Neural cell (in vitro differentiated cells): ENCODE measurements around the gene ROBO1. TPM values are rescaled to one million over a fixed set of nuclear protein-coding genes. Genes with fewer than 3 reads are reported as not detected.
A peak's percentile ranks its signal among the peaks of the same experiment; 100 is the strongest.

Experiments used
- H2AFZ ChIP-seq: fragments of 200-600, 300-800 bp; sonication (generic), shearing (Covaris generic); 2 replicates; pipeline ENCODE4 v1.6.0; 2014; ENCODE audit warnings: low read depth, mild to moderate bottlenecking, antibody characterized with exemption, low read length, moderate library complexity
- H3F3A ChIP-seq: fragments of 200-600 bp; shearing (Covaris generic); 2 replicates; pipeline ENCODE4 v1.6.1; 2016; ENCODE audit warnings: mild to moderate bottlenecking, moderate library complexity, mixed read lengths, antibody characterized with exemption, low read length; ENCODE audit not compliant: insufficient read depth, poor library complexity, severe bottlenecking
- H3K27ac ChIP-seq: fragments of 200-600, 300-800 bp; sonication (generic), shearing (Covaris generic); 2 replicates; pipeline ENCODE4 v1.5.1; 2014; ENCODE audit warnings: mild to moderate bottlenecking, low read length, moderate library complexity
- H3K27me3 ChIP-seq: fragments of 300-800, 200-600 bp; sonication (generic), shearing (Covaris generic); 2 replicates; pipeline ENCODE4 v1.6.0; 2014; ENCODE audit warnings: mild to moderate bottlenecking, low read depth, low read length, moderate library complexity; ENCODE audit not compliant: insufficient read depth
- H3K36me3 ChIP-seq: fragments of 300-800, 200-600 bp; sonication (generic), shearing (Covaris generic); 2 replicates; pipeline ENCODE4 v1.5.1; 2014; ENCODE audit warnings: mild to moderate bottlenecking, antibody characterized with exemption, low read length, moderate library complexity; ENCODE audit not compliant: insufficient read depth
- H3K4me2 ChIP-seq: fragments of 300-800, 200-600 bp; sonication (generic), shearing (Covaris generic); 2 replicates; pipeline ENCODE4 v1.6.0; 2014; ENCODE audit warnings: mild to moderate bottlenecking, low read length
- H3K4me3 ChIP-seq: fragments of 300-800, 200-600 bp; sonication (generic), shearing (Covaris generic); 2 replicates; pipeline ENCODE4 v1.5.1; 2014; ENCODE audit warnings: mild to moderate bottlenecking, low read length, moderate library complexity
- H3K79me2 ChIP-seq: fragments of 200-600 bp; shearing (Covaris generic); replicated peaks from 2 replicates; pipeline ENCODE4 v1.6.0; 2014; ENCODE audit warnings: mild to moderate bottlenecking, low read length, moderate library complexity; ENCODE audit not compliant: insufficient read depth
- H3K9ac ChIP-seq: fragments of 300-800, 200-600 bp; sonication (generic), shearing (Covaris generic); 2 replicates; pipeline ENCODE4 v1.6.1; 2016; ENCODE audit warnings: mild to moderate bottlenecking, low read length, mixed read lengths
- H3K9me2 ChIP-seq: fragments of 200-600 bp; shearing (Covaris generic); 2 replicates; pipeline ENCODE4 v1.6.1; 2016; ENCODE audit warnings: mild to moderate bottlenecking, low read length, mixed read lengths; ENCODE audit not compliant: insufficient read depth
- H3K9me3 ChIP-seq: fragments of 200-600, 300-800 bp; sonication (generic), shearing (Covaris generic); 2 replicates; pipeline ENCODE4 v1.6.1; 2016; ENCODE audit warnings: mild to moderate bottlenecking, mixed run types, low read length, moderate library complexity, mixed read lengths
- H4K20me1 ChIP-seq: fragments of 200-600 bp; shearing (Covaris generic); 2 replicates; pipeline ENCODE4 v1.6.1; 2016; ENCODE audit warnings: mild to moderate bottlenecking, mixed run types; ENCODE audit not compliant: insufficient read depth
- EP300 ChIP-seq: fragments of 450-650 bp; conservative IDR thresholded peaks from 2 replicates; pipeline ENCODE4 v1.6.1; 2014; ENCODE audit warnings: antibody characterized with exemption, mild to moderate bottlenecking, moderate library complexity; ENCODE audit not compliant: poor library complexity, severe bottlenecking
- EZH2 ChIP-seq: fragments of 200-600, 300-800 bp; shearing (Covaris generic), sonication (generic); IDR thresholded peaks from 2 replicates; pipeline ENCODE4 v1.6.1; 2014; ENCODE audit warnings: antibody characterized with exemption, low read length, borderline replicate concordance, mild to moderate bottlenecking; ENCODE audit not compliant: insufficient read depth, poor library complexity, severe bottlenecking
- MXI1 ChIP-seq: fragments of 450-650 bp; conservative IDR thresholded peaks from 2 replicates; pipeline ENCODE4 v1.6.1; 2014; ENCODE audit warnings: antibody characterized with exemption, mild to moderate bottlenecking; ENCODE audit not compliant: poor library complexity, severe bottlenecking
- POLR2AphosphoS5 ChIP-seq: IDR thresholded peaks from 2 replicates; pipeline ENCODE4 v1.6.1; 2012
- RAD21 ChIP-seq: fragments of 450-650 bp; conservative IDR thresholded peaks from 2 replicates; pipeline ENCODE4 v1.6.1; 2014; ENCODE audit warnings: antibody characterized with exemption, mild to moderate bottlenecking, moderate library complexity
- REST ChIP-seq: IDR thresholded peaks from 2 replicates; pipeline ENCODE4 v1.6.1; 2012; ENCODE audit warnings: borderline replicate concordance
- SMC3 ChIP-seq: fragments of 450-650 bp; conservative IDR thresholded peaks from 2 replicates; pipeline ENCODE4 v1.6.1; 2014; ENCODE audit warnings: antibody characterized with exemption, mild to moderate bottlenecking, moderate library complexity; ENCODE audit not compliant: poor library complexity
- TAF1 ChIP-seq: IDR thresholded peaks from 2 replicates; pipeline ENCODE4 v1.6.1; 2012; ENCODE audit warnings: low read depth
- polyA plus RNA-seq: library from polyadenylated mRNA; depleted of rRNA; stranded (reverse); fragments of >200 nt; gene quantifications from 2 replicates; pipeline ENCODE4 v1.2.3, GENCODE V29; 2014
- TF ChIP-seq, protein P1 (sequence below): fragments of 450-650 bp; IDR thresholded peaks from 2 replicates; pipeline ENCODE4 v1.5.1; 2014; ENCODE audit warnings: antibody characterized with exemption, mild to moderate bottlenecking, moderate library complexity; ENCODE audit not compliant: poor library complexity, severe bottlenecking

The ROBO1 gene
- polyA plus RNA-seq, 1 donor from 2014 or later: 183 TPM

DNA sequence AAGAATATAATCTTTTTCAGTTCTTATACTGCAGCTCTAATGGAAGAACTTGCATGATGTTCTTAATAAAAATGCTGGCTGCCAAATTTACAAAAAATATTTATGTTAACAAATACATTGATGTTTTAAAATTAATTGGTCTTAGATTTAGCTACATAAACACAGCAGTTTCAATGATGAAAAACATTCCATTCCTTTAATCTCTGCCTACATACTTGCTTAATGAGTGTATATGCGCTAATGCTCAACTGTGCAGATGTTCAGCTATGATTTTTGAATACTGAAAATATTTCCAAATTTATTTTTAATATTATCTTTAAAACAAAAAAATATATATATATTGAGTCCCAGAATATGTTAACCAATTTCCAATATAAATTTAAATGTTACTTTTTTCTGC is 867.4 kb downstream of the ROBO1 start:
- Histone ChIP-seq H2AFZ (no peak overlapping the region), H3K9me2 (no peaks in the 10 kb centered on the region), H3K4me2 (peak overlapping the region; percentile 70), H4K20me1 (no peaks in the 10 kb centered on the region), H3K27ac (peak overlapping the region; percentile 70), H3K4me3 (peak overlapping the region; percentile 39), H3K27me3 (no peaks in the 10 kb centered on the region), H3K9ac (peak overlapping the region; percentile 15), H3K79me2 (peaks cover 24% of the 10 kb centered on the region), H3K36me3 (no peaks in the 10 kb centered on the region), H3F3A (no peaks in the 10 kb centered on the region), H3K9me3 (no peaks in the 10 kb centered on the region)
- TF ChIP-seq RAD21 (no peak), POLR2AphosphoS5 (no peak), MXI1 (no peak), SMC3 (no peak), EP300 (no peak), TAF1 (no peak), EZH2 (no peak), REST (no peak)

- Histone ChIP-seq H3K36me3 (no peaks in the 10 kb centered on the region), H3K9ac (no peak overlapping the region), H3K27ac (no peak overlapping the region), H3K27me3 (no peaks in the 10 kb centered on the region), H3K9me2 (no peaks in the 10 kb centered on the region), H3K79me2 (peaks cover 40% of the 10 kb centered on the region), H2AFZ (no peak overlapping the region), H3F3A (no peaks in the 10 kb centered on the region), H3K4me3 (no peak overlapping the region), H3K9me3 (no peaks in the 10 kb centered on the region), H3K4me2 (no peak overlapping the region), H4K20me1 (no peaks in the 10 kb centered on the region)
- TF ChIP-seq RAD21: no peak
- no peak for TF ChIP-seq TAF1
- no peak for TF ChIP-seq EP300
- no peak for TF ChIP-seq POLR2AphosphoS5
- no peak for TF ChIP-seq REST
- no peak for TF ChIP-seq MXI1
- TF ChIP-seq, protein P1, sequence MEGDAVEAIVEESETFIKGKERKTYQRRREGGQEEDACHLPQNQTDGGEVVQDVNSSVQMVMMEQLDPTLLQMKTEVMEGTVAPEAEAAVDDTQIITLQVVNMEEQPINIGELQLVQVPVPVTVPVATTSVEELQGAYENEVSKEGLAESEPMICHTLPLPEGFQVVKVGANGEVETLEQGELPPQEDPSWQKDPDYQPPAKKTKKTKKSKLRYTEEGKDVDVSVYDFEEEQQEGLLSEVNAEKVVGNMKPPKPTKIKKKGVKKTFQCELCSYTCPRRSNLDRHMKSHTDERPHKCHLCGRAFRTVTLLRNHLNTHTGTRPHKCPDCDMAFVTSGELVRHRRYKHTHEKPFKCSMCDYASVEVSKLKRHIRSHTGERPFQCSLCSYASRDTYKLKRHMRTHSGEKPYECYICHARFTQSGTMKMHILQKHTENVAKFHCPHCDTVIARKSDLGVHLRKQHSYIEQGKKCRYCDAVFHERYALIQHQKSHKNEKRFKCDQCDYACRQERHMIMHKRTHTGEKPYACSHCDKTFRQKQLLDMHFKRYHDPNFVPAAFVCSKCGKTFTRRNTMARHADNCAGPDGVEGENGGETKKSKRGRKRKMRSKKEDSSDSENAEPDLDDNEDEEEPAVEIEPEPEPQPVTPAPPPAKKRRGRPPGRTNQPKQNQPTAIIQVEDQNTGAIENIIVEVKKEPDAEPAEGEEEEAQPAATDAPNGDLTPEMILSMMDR: no peak
- TF ChIP-seq SMC3: no peak
- TF ChIP-seq EZH2: no peak
These were observed 872.3 kb downstream of the ROBO1 start for GRCh38 chr3:78895528-78895927.
